Esophagus muscularis mucosa (tissue), 4 donors: Measurements from ENCODE around the gene ADAMTS3.

Experiments
- CTCF ChIP-seq, 3 experiments: fragments of 200-600 bp in 2 of 3; fragments of 450-650 bp in 1 of 3; sonication (generic) in 2 of 3; IDR thresholded peaks; one replicate each; pipeline ENCODE4 v1.5.1; 2017 to 2019; ENCODE audit warnings: antibody characterized with exemption in 3 of 3, mild to moderate bottlenecking in 2 of 3, moderate library complexity in 1 of 3
- EP300 ChIP-seq: sonication (generic); formaldehyde crosslinking; IDR thresholded peaks from one replicate; pipeline ENCODE4 v1.6.1; 2017; ENCODE audit warnings: antibody characterized with exemption
- POLR2A ChIP-seq: fragments of 450-650 bp; IDR thresholded peaks from one replicate; pipeline ENCODE4 v1.6.1; 2017; ENCODE audit warnings: antibody characterized with exemption, moderate library complexity, mild to moderate bottlenecking, low read depth

- TF ChIP-seq CTCF (IDR thresholded peaks at IDR 0.05): no peak
- no peak for TF ChIP-seq EP300
- no peak for TF ChIP-seq POLR2A
Measured at GRCh38 chr4:72383439-72383838, 185.6 kb downstream of the ADAMTS3 start.
